Activated CD4-positive, alpha-beta T cell treated with anti-CD3 and anti-CD28 coated beads, Interleukin-2, amount 50 U/mL, for 48 hours (primary cell): ENCODE results near the gene ADAMTS7.
"Not testable (repeated sequence)": the region's sequence is repeated elsewhere in the genome, so short reads cannot be mapped to it uniquely, and the experiment has no call there.

ENCODE experiments used
- DNase-seq, 2 experiments: peaks; one replicate each; pipeline ENCODE4 v3.0.0-alpha.2; 2020

The ADAMTS7 gene

DNA sequence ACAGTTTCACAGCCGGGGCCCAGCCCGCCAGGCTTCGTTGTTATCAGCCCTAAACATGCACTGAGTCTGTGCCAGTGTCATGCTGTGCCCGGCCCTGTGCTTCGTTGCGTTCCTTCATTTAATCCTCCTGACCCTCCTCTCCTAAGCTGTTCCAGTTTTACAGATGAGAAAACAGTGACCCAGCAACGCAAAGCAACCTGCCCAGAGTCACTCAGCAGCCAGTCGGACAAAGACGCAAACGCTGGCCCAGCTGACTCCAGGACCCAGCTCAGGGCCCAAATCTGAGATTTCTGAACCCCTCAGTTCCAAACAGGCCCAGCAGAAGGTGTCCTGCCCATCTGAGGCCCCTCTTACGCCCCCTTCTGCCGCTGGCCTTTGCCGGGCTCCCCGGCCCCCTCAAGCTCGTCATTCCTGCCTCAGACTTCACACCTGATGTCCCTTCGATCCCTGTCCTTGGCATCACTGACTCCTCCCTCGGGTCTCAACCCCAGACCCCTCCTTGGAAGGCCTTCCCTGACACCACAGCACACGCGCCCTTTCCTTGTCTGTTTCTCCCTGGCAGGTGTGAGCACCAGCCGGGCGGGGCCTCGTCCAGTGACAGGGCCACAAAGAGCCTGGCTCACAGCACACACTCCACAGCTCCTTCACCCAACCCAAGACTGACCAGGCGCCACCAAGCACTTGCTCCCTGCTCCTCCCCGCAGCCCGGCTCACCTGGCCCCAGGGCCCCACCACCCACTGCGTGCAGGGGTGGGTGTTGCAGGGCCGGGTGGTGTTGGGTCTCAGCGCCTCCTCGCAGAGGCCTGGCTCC lies 48.1 kb downstream of the ADAMTS7 start:
- no peak for DNase-seq

DNA sequence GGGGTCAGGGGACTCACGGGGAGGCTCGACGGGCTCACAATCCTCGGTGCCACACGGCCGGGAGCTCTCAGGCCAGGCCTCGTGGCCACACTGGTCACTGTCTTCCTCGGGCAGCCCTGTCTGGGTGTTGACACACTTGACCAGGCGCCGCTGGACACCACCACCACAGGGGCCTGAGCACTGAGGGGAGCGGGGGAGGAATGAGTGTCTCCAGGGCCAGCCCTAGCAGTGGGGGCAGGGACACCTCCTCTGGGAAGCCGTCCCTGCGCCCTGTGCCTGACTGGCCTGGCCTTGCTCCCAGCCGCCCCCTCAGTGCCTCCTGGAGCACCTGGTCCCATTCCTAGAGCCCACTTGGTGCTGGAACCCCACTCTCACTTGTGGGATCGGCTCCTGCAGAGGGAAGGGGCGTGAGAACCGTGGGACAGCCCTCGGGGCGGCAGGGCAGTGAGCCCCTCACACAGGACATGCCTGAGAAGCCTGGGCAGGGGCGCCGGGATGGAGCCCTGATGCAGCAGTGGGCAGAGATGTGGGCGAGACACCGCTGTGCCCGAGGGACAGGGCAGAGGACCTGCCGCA lies 48.8 kb downstream of the ADAMTS7 start:
- not testable (repeated sequence) for DNase-seq

GRCh38 chr15:78761891-78762385 lies 49.3 kb downstream of the ADAMTS7 start:
- no peak for DNase-seq

- peak; percentile 72 to 76 for DNase-seq
Observed at GRCh38 chr15:78761475-78761874, 49.8 kb downstream of the ADAMTS7 start.

DNA sequence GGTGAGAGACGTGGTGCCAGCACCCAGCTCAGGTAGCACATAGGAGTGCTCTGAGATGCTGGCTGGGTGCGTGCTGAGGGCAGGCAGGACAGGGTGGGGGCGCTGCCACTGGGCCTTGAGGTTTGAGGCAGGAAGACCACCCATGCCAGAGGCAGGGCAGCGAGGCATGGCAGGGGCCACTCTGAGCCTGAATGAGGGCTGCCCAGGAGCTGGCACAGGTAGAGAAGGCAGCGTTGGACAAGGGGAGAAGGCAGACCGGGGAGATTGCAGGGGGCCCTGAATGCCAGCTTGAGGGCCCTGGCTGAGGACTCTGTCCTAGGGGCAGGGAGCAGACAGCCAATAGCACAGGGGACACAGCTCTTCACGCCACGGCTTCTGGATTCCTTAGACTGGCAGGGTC lies 50.2 kb downstream of the ADAMTS7 start:
- no peak for DNase-seq

DNA sequence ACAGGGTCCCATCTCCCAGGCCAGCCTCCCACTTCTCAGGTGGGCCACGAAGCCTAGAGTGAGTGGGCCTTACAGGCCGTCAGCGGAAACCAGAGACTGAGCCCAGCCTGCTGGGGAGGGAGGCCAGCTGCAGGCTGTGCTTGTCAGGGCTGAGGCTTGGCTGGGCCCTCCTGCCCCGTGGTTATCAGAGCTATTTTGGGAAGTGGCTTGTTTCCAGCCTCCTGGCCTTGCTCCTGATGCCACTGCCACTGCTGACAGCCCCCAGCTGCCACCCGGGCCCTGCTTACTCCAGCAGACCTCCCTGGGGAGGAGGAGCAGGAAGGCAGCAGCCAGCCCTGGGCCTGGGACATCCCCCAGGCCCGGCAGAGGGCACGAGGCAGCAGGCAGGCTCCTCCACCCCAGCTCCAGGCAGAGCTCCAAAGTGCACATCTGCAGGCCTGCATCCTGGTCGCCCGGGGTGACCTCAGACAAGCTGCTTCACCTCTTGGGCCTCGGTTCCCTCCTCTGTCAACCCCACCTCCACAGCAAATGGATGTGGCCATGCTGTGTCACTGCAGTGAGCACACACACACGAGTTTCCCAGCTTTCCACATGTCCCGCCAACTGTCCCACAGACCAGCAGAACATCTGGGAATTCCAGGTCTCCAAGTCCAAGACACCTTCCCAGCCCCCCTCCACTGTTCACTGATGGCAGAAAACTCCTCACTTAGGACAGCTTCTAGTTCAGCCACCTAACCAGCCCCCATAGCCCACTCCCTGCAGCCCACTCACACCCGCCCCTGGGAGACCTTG lies 51.0 kb downstream of the ADAMTS7 start:
- not testable (repeated sequence) for DNase-seq

DNA sequence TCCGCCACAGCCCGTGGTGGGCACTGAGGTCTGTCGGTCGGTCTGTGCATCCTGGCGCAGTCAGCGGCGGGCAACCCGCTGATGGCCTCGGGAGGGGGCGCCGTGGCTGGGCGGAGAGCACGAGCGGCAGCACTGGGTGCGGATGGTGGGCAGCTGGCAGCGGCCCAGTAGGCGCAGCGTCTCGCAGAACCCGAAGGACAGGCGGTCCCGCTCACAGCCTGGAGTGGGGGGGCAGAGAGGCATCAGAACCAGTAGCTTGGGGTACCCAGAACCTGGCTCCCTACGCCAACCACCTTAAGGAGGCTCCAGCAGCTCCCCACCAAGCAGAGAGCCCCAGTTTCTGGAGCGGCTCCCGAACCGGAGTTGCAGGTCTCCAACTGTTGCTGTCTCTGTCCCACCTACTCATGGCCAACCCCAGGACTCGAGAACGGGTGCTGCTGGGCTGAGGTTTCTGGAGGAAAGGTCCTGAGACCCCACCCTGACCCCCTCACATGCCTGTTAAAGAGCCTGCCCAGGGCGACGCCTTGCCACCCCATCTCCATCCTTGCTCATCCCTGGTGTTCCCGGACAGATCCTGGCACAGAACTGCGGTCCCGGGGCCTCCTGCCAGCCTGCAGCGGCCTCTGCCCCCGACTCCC lies 51.8 kb downstream of the ADAMTS7 start:
- not testable (repeated sequence) for DNase-seq

GRCh38 chr15:78758486-78759200 lies 52.6 kb downstream of the ADAMTS7 start:
- DNase-seq, result not testable (repeated sequence)

- not testable (repeated sequence) for DNase-seq
Observed at GRCh38 chr15:78758084-78758483, 53.2 kb downstream of the ADAMTS7 start.

DNA sequence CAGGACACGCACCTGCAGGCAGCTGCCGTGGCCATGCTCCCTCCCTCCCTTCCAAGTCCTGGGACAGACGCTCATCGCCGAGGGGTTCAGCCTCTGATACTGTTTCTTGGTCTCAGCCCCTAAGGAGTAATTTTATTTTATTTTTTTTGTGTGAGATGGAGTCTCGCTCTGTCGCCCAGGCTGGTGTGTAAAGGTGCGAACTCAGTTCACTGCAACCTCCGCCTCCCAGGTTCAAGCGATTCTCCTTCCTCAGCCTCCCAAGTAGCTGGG lies 53.7 kb downstream of the ADAMTS7 start:
- no peak for DNase-seq

DNA sequence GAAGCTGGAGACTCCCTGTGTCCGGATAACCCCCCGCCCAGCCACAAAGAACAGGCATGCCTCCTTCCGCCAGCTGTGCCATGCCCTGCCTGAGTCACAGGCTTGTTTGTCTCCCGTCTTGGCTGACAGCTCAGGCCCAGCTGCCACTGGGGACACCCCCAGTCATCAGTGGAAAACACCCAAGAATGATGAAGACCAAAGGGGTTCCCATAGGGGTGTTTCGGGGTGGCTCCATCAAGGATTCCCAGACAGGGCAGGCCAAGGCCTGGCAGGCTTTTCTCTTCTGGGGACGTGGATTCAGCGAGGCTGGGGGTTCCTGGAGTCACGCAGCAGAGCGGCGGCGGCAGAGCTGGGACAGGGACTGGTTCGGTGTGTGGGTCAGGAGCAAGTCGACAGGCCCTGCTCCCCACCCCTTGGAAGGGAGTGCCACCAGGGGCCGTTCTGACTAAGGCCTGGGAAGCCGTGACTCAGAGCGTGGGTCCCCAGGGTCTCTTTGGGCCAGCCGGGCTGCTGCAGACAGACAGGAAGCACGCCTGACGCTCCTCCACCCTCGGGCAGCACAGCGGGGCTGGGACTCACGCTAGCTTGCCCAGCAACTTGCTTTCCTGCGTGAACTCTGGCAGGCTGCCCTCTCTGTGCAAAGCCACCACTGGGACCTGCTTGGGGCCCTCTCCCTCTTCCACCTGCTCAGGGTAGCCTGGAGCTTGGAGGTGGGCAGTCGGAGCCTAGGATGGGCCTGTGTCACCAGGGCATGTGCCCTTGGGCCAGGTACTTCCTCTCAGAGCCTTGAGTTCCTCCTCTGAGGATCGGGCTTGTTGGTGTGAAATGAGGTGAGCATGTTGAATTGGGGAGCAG lies 54.3 kb downstream of the ADAMTS7 start:
- peak; percentile 67 to 75 for DNase-seq

GRCh38 chr15:78755900-78756591 lies 55.2 kb downstream of the ADAMTS7 start:
- peak; percentile 45 to 59 for DNase-seq

- not testable (repeated sequence) for DNase-seq
Observed at GRCh38 chr15:78754637-78755280, 56.5 kb downstream of the ADAMTS7 start.

DNA sequence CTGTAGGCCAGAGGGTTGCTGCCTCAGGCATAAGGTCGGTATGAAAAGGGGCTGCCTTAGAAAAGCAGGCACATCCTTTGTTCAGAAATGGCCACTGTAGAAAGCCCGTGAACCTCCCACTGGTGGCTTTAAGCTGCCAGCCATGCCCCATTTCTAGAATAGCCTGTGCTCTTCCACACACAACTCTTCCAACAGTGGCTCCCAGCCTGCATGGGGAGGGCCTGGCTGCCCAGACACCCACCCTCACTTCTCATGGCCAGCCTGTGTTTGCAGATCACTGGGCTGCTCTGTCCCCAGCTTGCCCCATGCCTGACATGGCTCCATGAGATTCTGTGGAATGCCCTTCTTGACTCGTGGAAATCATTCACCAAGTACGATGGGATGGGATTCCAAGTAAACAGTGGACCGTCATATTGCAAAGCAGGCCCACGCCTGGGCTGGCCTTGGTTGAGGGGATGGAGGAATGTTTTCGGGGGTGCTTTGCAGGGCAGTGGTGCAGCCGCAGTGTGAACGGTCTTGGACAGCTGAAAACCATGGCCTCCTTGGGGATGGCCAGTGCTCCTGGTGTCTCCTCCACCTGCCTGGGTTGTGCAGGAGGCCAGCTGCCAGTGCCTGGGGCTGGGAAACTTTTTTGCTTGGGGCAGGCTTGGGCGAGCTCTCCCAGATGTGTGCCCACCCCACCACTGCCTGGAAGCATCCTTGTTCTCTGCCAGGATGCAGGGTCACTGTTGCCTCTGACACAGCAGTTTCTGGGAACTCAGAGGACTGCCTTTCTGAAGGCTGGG lies 57.3 kb downstream of the ADAMTS7 start:
- not testable (repeated sequence) for DNase-seq

DNA sequence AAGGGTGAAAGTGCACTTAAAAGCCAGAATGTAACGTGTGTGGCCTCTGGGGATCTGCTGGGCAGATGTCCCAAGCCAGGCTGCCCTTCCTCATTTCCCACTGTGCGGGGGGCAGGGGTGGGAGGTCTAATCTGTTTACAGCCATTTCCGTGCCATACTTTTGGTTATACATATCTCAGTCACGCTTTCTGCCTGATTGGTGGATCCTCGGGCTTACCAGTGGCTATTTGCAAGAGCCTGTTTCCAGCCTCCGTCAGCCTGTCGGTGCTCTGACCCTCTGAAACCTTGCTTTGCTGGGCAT lies 58.0 kb downstream of the ADAMTS7 start:
- not testable (repeated sequence) for DNase-seq

DNA sequence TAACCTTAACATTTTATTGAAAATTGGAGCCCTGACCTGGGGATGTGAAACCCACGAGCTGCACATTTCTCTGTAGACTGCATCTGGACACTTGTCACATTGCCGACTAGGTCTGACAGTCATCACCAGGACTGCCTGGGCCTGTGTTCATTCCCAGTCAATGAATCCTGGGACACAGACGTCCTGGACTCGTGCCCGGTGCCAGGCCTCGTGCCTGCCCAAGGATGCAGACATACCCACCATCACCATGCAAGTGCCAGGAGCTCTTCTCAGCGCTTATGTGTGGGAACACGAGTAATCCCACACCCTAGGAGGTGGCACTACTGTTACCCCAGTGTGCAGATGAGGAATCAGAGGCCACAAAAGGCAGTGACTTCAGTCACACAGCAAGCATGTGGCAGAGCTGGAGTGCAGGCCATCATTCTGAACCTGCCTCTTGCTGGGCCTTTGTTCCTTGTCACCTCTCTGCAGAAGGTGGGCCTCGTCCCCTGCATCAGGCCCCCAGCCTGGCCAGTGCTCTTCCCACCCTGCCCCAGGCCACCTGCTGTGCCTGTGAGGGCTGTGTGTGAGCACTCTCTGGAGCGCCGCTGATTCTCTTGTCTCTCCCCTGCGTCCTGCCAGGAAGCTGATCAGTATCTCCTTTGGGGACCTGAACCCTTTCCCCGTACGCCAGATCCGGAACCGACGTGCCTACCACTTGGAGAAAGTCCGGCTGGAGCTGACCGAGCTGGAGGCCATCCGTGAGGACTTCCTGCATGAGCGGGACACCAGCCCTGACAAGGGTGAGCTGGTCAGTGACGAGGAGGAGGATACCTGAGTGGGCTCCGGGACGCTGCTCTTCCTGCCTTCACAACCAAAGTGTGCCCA lies 58.5 kb downstream of the ADAMTS7 start:
- DNase-seq, result no peak

- no peak for DNase-seq
Observed at GRCh38 chr15:78751602-78751979, 59.7 kb downstream of the ADAMTS7 start.

- DNase-seq, result peak; percentile 94
Observed at GRCh38 chr15:78750974-78751601, 60.2 kb downstream of the ADAMTS7 start.
